Measurements from ENCODE around the gene ICAM4.

- no peak for TF ChIP-seq POLR2AphosphoS5 (IDR thresholded peaks at IDR 0.05; ENCODE audit: low read depth, low read length)
- TF ChIP-seq, protein P1, sequence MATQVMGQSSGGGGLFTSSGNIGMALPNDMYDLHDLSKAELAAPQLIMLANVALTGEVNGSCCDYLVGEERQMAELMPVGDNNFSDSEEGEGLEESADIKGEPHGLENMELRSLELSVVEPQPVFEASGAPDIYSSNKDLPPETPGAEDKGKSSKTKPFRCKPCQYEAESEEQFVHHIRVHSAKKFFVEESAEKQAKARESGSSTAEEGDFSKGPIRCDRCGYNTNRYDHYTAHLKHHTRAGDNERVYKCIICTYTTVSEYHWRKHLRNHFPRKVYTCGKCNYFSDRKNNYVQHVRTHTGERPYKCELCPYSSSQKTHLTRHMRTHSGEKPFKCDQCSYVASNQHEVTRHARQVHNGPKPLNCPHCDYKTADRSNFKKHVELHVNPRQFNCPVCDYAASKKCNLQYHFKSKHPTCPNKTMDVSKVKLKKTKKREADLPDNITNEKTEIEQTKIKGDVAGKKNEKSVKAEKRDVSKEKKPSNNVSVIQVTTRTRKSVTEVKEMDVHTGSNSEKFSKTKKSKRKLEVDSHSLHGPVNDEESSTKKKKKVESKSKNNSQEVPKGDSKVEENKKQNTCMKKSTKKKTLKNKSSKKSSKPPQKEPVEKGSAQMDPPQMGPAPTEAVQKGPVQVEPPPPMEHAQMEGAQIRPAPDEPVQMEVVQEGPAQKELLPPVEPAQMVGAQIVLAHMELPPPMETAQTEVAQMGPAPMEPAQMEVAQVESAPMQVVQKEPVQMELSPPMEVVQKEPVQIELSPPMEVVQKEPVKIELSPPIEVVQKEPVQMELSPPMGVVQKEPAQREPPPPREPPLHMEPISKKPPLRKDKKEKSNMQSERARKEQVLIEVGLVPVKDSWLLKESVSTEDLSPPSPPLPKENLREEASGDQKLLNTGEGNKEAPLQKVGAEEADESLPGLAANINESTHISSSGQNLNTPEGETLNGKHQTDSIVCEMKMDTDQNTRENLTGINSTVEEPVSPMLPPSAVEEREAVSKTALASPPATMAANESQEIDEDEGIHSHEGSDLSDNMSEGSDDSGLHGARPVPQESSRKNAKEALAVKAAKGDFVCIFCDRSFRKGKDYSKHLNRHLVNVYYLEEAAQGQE (IDR thresholded peaks at IDR 0.05; ENCODE audit: insufficient read depth in 1 of 2, low read depth in 2 of 2, low read length in 2 of 2), result no peak
Measured at GRCh38 chr19:10299545-10300458, 13.0 kb downstream of the ICAM4 start.
